Type B pancreatic cell (in vitro differentiated cells): ENCODE measurements around the gene PROP1. TPM values are rescaled to one million over a fixed set of nuclear protein-coding genes. Genes with fewer than 3 reads are reported as not detected.
A peak's percentile ranks its signal among the peaks of the same experiment; 100 is the strongest.
"Not testable (repeated sequence)": the region's sequence is repeated elsewhere in the genome, so short reads cannot be mapped to it uniquely, and the experiment has no call there.

Source experiments
- DNase-seq: peaks from one replicate; pipeline ENCODE4 v3.0.0; 2021; ENCODE audit warnings: mixed read lengths; ENCODE audit not compliant: unreplicated experiment; ENCODE audit errors: extremely low spot score
- H3K27ac Mint-ChIP-seq: 2 replicates; pipeline ENCODE4 v1.8.0; 2021; ENCODE audit warnings: mild to moderate bottlenecking, mixed read lengths
- H3K27me3 Mint-ChIP-seq: 2 replicates; pipeline ENCODE4 v1.8.0; 2021; ENCODE audit warnings: mixed read lengths
- H3K36me3 Mint-ChIP-seq: 2 replicates; pipeline ENCODE4 v1.8.0; 2021; ENCODE audit warnings: mixed read lengths
- H3K4me1 Mint-ChIP-seq: one replicate; pipeline ENCODE4 v1.8.0; 2021; ENCODE audit warnings: mixed read lengths; ENCODE audit not compliant: unreplicated experiment
- H3K4me3 Mint-ChIP-seq: 2 replicates; pipeline ENCODE4 v1.8.0; 2021; ENCODE audit warnings: mild to moderate bottlenecking, mixed read lengths
- H3K9me3 Mint-ChIP-seq: 2 replicates; pipeline ENCODE4 v1.8.0; 2021; ENCODE audit warnings: mixed read lengths
- CTCF ChIP-seq: fragments of 200-600 bp; sonication (generic); conservative IDR thresholded peaks from 2 replicates; pipeline ENCODE4 v1.5.0; 2021; ENCODE audit warnings: antibody characterized with exemption, mild to moderate bottlenecking
- long read RNA-seq: library from polyadenylated mRNA; unstranded; transcript quantifications from one replicate; pipeline ENCODE4 v2.0.0, GENCODE V29; 2020
- total RNA-seq: library from RNA; stranded (reverse); gene quantifications from 2 replicates; pipeline ENCODE4 v1.2.1, GENCODE V29; 2021; ENCODE audit warnings: low replicate concordance

PROP1 gene
- not detected in 2 replicates for total RNA-seq
- long read RNA-seq: 0 reads

GRCh38 chr5:177995691-177996595 is at the start of gene PROP1:
TSS of gene PROP1 (minus strand) at chr5:177996242. CDS start at chr5:177995933, 309 bp downstream.
- no peak for DNase-seq

GRCh38 chr5:178019379-178020030 is 23.5 kb upstream of the PROP1 start:
- not testable (repeated sequence) for DNase-seq, H3K27ac Mint-ChIP-seq, H3K9me3 Mint-ChIP-seq, H3K36me3 Mint-ChIP-seq, H3K4me3 Mint-ChIP-seq, H3K27me3 Mint-ChIP-seq, H3K4me1 Mint-ChIP-seq

More at GRCh38 chr5:177995691-177996595, at the start of gene PROP1:
- H3K36me3 Mint-ChIP-seq: no peaks in the 10 kb centered on the region
- no peak within 1 kb of the TSS for H3K4me3 Mint-ChIP-seq
- no peaks in the 10 kb centered on the region for H3K4me1 Mint-ChIP-seq
- H3K27ac Mint-ChIP-seq: no peak within 1 kb of the TSS
- no peak for TF ChIP-seq CTCF
- no peaks in the 10 kb centered on the region for H3K9me3 Mint-ChIP-seq
- peaks cover 18% of the 10 kb centered on the region for H3K27me3 Mint-ChIP-seq

GRCh38 chr5:178012758-178013157 is 16.7 kb upstream of the PROP1 start:
- H3K36me3 Mint-ChIP-seq, H3K4me3 Mint-ChIP-seq, DNase-seq, H3K27ac Mint-ChIP-seq, H3K27me3 Mint-ChIP-seq, H3K9me3 Mint-ChIP-seq, H3K4me1 Mint-ChIP-seq: not testable (repeated sequence)

GRCh38 chr5:178011816-178012554 is 15.9 kb upstream of the PROP1 start:
- H3K9me3 Mint-ChIP-seq, H3K4me3 Mint-ChIP-seq, H3K27ac Mint-ChIP-seq, H3K36me3 Mint-ChIP-seq, DNase-seq, H3K4me1 Mint-ChIP-seq, H3K27me3 Mint-ChIP-seq: not testable (repeated sequence)

- H3K27me3 Mint-ChIP-seq, H3K9me3 Mint-ChIP-seq, H3K36me3 Mint-ChIP-seq, H3K4me3 Mint-ChIP-seq, H3K4me1 Mint-ChIP-seq, H3K27ac Mint-ChIP-seq: not testable (repeated sequence)
- peak; percentile 37 for DNase-seq
Measured at GRCh38 chr5:178007272-178007671, 11.2 kb upstream of the PROP1 start.

GRCh38 chr5:178006536-178007231 is 10.6 kb upstream of the PROP1 start:
- not testable (repeated sequence) for H3K36me3 Mint-ChIP-seq, H3K4me1 Mint-ChIP-seq, H3K27me3 Mint-ChIP-seq, H3K9me3 Mint-ChIP-seq, H3K27ac Mint-ChIP-seq
- peak; percentile 64 for DNase-seq
- H3K4me3 Mint-ChIP-seq: peak overlapping the region; percentile 59

GRCh38 chr5:178006181-178006535 is 10.1 kb upstream of the PROP1 start:
- not testable (repeated sequence) for H3K27me3 Mint-ChIP-seq, H3K9me3 Mint-ChIP-seq, H3K27ac Mint-ChIP-seq, H3K4me3 Mint-ChIP-seq, H3K4me1 Mint-ChIP-seq, DNase-seq, H3K36me3 Mint-ChIP-seq

GRCh38 chr5:177997846-177998245 is 1.8 kb upstream of the PROP1 start:
- Mint-ChIP-seq H3K4me3 (no peak overlapping the region), H3K36me3 (no peaks in the 10 kb centered on the region), H3K9me3 (no peaks in the 10 kb centered on the region), H3K4me1 (no peaks in the 10 kb centered on the region), H3K27me3 (peaks cover 16% of the 10 kb centered on the region), H3K27ac (no peak overlapping the region)
- DNase-seq: peak; percentile 16
- TF ChIP-seq CTCF: no peak
